Mesodermal cell (in vitro differentiated cells): ENCODE measurements around the gene RHEX. TPM values are rescaled to one million over a fixed set of nuclear protein-coding genes. Genes with fewer than 3 reads are reported as not detected.
"Not testable (repeated sequence)": the region's sequence is repeated elsewhere in the genome, so short reads cannot be mapped to it uniquely, and the experiment has no call there.

ENCODE experiments used
- H3K27ac ChIP-seq: 2 replicates; pipeline ENCODE4 v1.7.0; 2013; ENCODE audit warnings: mild to moderate bottlenecking, low read depth, low read length, moderate library complexity; ENCODE audit not compliant: severe bottlenecking
- H3K36me3 ChIP-seq: 2 replicates; pipeline ENCODE4 v1.7.1; 2013; ENCODE audit warnings: mild to moderate bottlenecking, low read length, moderate library complexity; ENCODE audit not compliant: control insufficient read depth, insufficient read depth
- H3K4me1 ChIP-seq: one replicate; pipeline ENCODE4 v1.7.1; 2013; ENCODE audit warnings: mild to moderate bottlenecking, low read length; ENCODE audit not compliant: insufficient read depth, control insufficient read depth, poor library complexity, severe bottlenecking
- H3K4me3 ChIP-seq: 2 replicates; pipeline ENCODE4 v1.7.0; 2013; ENCODE audit warnings: low read length, control low read depth, mild to moderate bottlenecking; ENCODE audit not compliant: insufficient read depth, poor library complexity, severe bottlenecking; ENCODE audit errors: extremely low read depth
- H3K9me3 ChIP-seq: 2 replicates; pipeline ENCODE4 v1.7.1; 2013; ENCODE audit warnings: mild to moderate bottlenecking, low read length, moderate library complexity; ENCODE audit not compliant: control insufficient read depth
- WGBS, 2 experiments: methylation state at CpG; one replicate each; pipeline ENCODE4 v1.1.5; 2013; ENCODE audit warnings: missing lambda C conversion rate in 2 of 2; ENCODE audit not compliant: insufficient coverage in 2 of 2; 5-methylcytosine and 5-hydroxymethylcytosine counted together
- polyA plus RNA-seq, 2 experiments: library from polyadenylated mRNA; stranded (reverse); fragments of 50-300 nt; gene quantifications; one replicate each; pipeline ENCODE4 v1.2.3, GENCODE V29; 2013

RHEX gene, protein sequence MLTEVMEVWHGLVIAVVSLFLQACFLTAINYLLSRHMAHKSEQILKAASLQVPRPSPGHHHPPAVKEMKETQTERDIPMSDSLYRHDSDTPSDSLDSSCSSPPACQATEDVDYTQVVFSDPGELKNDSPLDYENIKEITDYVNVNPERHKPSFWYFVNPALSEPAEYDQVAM
- not detected for polyA plus RNA-seq (2013, experiment 1 of 2)
- not detected for polyA plus RNA-seq (2013, experiment 2 of 2)

DNA sequence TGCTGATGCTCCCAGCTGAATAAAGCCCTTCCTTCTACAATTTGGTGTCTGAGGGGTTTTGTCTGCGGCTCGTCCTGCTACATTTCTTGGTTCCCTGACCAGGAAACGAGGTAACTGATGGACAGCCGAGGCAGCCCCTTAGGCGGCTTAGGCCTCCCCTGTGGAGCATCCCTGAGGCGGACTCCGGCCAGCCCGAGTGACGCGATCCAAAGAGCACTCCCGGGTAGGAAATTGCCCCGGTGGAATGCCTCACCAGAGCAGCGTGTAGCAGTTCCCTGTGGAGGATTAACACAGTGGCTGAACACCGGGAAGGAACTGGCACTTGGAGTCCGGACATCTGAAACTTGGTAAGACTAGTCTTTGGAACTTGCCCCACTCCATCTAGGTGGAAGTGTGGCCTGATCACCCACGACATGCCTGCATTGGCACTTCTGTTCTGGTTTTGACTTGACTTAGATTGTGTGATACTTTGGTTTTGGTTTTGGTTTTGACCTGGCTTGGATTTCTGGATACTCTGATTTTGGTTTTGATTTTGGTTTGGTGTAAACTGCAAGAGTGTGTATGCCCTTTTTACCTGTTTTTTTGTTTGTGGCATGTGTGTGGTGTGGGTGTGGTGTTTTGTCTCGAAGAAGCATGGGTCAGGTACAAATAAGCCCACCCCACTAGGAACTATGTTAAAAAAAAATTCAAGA, at the start of gene RHEX:
Gene RHEX, plus strand, starts transcription at position 255 of the 692 bp plus-strand sequence. CDS start 44,656 bp downstream, outside the sequence.
- H3K4me3 ChIP-seq, H3K27ac ChIP-seq, H3K4me1 ChIP-seq, H3K36me3 ChIP-seq, H3K9me3 ChIP-seq: not testable (repeated sequence)
- WGBS, 2 experiments = 87 to 88% methylated on average over 16 of the region's 17 CpGs

DNA sequence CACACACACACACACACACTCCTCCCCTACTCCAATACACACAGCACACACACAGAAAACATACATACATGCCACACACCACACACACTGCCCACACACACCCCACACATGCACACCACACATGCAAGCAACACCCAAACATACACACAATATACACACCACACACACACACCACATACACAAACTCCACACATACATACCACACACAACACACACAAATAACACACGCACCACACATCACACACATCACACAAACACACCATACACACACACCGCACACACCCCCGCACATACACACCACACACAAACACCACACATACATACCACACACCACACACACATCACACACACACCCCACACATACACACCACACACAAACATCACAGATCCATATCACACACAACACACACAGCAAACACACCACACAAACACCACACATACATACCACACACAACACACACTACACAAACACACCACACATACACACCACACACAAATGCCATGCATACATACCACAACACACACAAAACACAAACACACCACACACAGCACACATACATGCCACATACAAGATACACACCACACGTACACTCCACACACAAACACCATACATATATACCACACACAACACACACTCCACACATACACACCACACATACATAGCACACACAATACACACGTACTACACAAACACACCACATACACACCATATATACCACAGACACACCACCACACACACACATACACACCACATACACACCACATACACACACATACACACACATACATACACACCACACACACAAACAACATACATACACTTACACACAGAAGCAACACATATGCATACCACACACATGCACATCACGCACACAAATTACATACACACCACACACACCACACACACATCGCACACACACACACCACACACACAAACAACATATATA, 48.8 kb upstream of the RHEX start:
- 89 to 96% methylated on average over 7 of the region's 7 CpGs for WGBS, 2 experiments
- Histone ChIP-seq H3K36me3 (no peaks in the 10 kb centered on the region), H3K4me3 (no peak overlapping the region), H3K4me1 (peaks cover 27% of the 10 kb centered on the region), H3K27ac (no peak overlapping the region), H3K9me3 (peaks cover 6% of the 10 kb centered on the region)

DNA sequence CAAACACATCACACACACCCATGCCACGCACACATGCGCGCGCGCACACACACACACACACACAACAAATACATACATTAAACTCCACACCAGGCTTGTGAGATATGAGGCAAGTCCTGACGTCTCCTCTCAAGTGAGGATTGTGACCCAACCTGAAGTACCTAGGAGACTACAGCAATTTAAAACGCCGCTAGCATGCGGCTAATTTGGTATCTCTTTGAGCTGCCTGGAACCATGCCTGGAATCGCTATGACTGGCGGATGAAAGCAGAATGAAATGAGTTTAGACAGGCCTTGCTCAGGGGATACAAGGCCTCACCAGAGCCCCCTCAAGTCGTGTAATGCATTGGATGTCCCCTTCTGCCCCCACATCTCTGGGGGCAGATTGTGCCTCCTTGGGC, 48.1 kb upstream of the RHEX start:
- Histone ChIP-seq H3K4me3 (no peak overlapping the region), H3K4me1 (peaks cover 27% of the 10 kb centered on the region), H3K36me3 (no peaks in the 10 kb centered on the region), H3K27ac (no peak overlapping the region), H3K9me3 (peaks cover 6% of the 10 kb centered on the region)
- WGBS, 2 experiments = 90 to 92% methylated on average over 11 to 12 of the region's 12 CpGs

DNA sequence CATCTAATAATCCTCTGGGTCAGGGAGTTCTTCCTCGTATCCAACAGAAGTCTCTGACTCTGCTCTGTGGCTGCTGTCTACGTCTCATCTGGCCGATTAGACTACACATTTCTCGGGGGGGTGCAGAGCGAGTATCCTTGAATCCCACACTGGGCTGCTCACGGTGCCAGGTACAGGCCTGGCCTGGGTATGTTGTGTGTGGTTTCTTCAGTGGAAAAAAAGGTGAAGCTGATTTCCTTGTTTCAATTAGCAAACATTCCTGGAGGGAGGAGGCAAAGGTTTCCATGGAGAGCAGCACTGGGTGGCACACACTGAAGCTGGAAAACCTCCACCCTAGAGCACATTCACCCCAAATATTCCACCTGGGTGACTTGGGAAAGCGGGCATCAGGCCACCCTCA, 47.7 kb upstream of the RHEX start:
- Histone ChIP-seq H3K27ac (no peak overlapping the region), H3K4me1 (peaks cover 27% of the 10 kb centered on the region), H3K36me3 (no peaks in the 10 kb centered on the region), H3K9me3 (peaks cover 5% of the 10 kb centered on the region), H3K4me3 (no peak overlapping the region)
- WGBS, 2 experiments = 90 to 93% methylated on average over 3 to 5 of the region's 7 CpGs

DNA sequence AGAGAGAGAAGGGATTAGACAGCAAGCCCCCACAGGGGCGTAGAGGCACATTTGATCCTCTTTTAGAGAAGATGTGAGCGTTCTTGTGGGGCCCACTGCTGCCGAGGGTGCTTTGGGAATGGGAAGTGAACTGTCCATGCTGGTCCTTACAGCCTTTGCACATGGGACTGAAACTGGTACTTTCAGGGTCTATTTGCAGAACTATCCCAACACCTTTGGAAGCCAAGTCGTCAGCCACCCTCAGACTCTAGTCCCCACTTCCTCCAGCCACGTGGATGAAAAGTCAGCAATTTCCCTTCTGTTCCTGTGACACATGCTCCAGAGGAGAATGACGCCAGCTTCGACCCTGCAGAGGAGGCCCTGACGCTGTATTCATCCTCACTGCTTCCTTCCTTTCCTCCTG, 47.2 kb upstream of the RHEX start:
- H3K36me3 ChIP-seq = no peaks in the 10 kb centered on the region
- WGBS, 2 experiments = 86 to 89% methylated on average over 7 to 8 of the region's 8 CpGs
- H3K4me3 ChIP-seq = no peak overlapping the region
- peaks cover 21% of the 10 kb centered on the region for H3K4me1 ChIP-seq
- H3K27ac ChIP-seq = no peak overlapping the region
- no peaks in the 10 kb centered on the region for H3K9me3 ChIP-seq

DNA sequence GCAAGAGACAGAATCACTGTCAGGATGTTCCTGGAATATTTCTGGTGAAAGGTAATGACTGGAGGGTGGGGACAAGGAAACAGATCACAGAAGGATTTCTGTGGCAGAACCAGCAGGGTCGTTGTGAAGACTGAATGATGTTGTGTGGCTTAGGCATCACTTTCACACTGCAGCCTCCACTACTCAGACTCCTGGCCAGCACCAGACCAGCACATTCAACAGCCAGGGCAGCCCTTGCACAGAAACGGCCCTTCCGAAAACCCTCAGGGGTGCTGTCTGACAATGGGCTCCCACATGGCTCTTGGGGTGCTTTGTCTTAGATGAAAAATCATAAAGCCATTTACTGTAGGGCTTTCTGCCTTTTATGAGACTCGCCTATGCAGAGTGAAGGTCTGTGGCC, 46.0 kb upstream of the RHEX start:
- no peak overlapping the region for H3K4me3 ChIP-seq
- peaks cover 13% of the 10 kb centered on the region for H3K4me1 ChIP-seq
- no peak overlapping the region for H3K27ac ChIP-seq
- no peaks in the 10 kb centered on the region for H3K36me3 ChIP-seq
- no peaks in the 10 kb centered on the region for H3K9me3 ChIP-seq
- WGBS, 2 experiments = 80 to 94% methylated on average over 2 of the region's 4 CpGs

DNA sequence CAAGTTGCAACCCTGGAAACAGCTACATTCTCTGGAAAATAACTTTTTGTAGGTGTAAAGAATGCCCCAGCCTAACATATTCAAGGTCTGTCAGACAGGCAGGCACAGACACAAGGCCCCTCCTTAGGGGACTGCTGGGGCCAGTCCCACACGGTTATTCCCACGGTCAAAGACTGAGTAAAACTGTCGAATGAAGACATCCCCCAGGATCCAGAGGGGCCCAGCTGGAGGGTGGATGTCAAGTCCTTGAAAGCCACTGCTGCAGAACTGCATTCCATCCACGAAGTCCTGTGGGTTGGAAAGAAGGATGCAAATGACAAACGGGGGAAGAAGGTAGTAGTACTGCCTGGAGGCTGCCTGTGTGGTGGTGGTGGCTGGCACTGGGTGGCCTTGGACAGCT, 42.9 kb upstream of the RHEX start:
- 73 to 80% methylated on average over 5 of the region's 5 CpGs for WGBS, 2 experiments
- Histone ChIP-seq H3K4me3 (no peak overlapping the region), H3K4me1 (no peaks in the 10 kb centered on the region), H3K9me3 (no peaks in the 10 kb centered on the region), H3K27ac (no peak overlapping the region), H3K36me3 (no peaks in the 10 kb centered on the region)

DNA sequence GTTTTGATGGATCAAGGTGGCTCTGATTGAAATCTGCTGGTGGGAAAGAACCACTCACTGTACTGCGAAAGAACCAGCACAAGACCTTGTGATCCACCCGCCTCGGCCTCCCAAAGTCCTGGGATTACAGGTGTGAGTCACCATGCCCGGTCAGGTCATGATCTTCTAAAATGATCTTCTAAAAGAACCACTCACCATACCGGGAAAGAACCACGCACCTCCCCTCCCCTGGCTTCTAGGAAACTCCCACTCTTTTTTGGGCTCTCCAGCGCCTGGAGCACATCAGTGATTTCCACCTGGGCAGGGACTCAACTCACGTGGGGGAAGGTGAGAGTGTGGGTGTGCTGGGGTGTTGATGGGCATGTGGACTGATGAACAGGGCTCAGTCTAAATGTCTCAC, 41.9 kb upstream of the RHEX start:
- H3K36me3 ChIP-seq = no peaks in the 10 kb centered on the region
- H3K27ac ChIP-seq = no peak overlapping the region
- no peaks in the 10 kb centered on the region for H3K4me1 ChIP-seq
- H3K4me3 ChIP-seq = no peak overlapping the region
- H3K9me3 ChIP-seq = no peaks in the 10 kb centered on the region
- WGBS, 2 experiments = 94 to 100% methylated on average over 5 to 7 of the region's 8 CpGs

DNA sequence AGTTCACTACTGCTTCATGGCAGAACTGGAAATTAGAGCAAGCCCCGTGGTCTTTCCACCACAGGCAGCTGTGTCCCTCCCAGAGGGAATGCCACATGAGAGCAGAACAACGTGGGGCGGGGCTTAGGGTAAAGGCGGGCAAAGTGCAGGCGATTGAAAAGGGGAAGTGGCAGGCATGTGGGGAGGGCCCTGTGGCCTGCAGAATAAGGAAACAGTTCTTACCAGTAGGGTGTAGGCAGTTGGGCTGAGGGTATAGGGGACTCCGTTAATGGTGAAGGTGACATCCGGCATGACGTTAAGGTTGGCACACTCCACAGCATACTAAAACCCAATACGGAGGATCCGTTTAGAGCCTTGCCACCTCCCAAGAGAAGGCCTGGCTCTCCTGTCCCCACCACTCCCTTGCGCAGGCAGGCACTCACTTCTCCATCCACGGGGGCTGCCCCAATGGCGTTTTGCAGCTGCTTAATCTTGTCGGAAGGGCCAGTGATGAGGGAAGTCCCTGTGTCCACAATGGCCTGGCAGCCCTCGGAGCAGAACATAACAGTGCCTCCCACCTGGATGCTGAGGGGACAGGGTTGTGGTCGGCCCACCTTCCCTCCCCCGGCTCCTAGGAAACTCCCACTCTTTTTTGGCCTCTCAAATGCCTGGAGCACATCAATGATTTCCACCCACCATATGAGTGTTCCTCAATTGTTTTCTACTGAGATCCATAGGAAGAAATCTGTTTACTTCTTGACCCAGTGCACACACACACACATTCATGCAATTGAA, 40.7 kb upstream of the RHEX start:
- H3K4me3 ChIP-seq = no peak overlapping the region
- H3K4me1 ChIP-seq = no peaks in the 10 kb centered on the region
- H3K27ac ChIP-seq = no peak overlapping the region
- no peaks in the 10 kb centered on the region for H3K9me3 ChIP-seq
- 82 to 85% methylated on average over 11 to 16 of the region's 17 CpGs for WGBS, 2 experiments
- no peaks in the 10 kb centered on the region for H3K36me3 ChIP-seq
